ENCODE results near the gene CBX2. TPM values are rescaled to one million over a fixed set of nuclear protein-coding genes. Genes with fewer than 3 reads are reported as not detected.

The CBX2 gene
- total and polyA plus RNA-seq, 8 donors: 2.6 to 33.8 (median 24.7) TPM

- H3K36me3 ChIP-seq: peaks cover 0 to 27% of the 10 kb centered on the region in 2 donors
- TF ChIP-seq, protein P1, sequence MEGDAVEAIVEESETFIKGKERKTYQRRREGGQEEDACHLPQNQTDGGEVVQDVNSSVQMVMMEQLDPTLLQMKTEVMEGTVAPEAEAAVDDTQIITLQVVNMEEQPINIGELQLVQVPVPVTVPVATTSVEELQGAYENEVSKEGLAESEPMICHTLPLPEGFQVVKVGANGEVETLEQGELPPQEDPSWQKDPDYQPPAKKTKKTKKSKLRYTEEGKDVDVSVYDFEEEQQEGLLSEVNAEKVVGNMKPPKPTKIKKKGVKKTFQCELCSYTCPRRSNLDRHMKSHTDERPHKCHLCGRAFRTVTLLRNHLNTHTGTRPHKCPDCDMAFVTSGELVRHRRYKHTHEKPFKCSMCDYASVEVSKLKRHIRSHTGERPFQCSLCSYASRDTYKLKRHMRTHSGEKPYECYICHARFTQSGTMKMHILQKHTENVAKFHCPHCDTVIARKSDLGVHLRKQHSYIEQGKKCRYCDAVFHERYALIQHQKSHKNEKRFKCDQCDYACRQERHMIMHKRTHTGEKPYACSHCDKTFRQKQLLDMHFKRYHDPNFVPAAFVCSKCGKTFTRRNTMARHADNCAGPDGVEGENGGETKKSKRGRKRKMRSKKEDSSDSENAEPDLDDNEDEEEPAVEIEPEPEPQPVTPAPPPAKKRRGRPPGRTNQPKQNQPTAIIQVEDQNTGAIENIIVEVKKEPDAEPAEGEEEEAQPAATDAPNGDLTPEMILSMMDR (IDR thresholded peaks at IDR 0.05): no peak
- DNase-seq: peak in 3 of 4 donors; percentile 57 to 77 (median 76)
- peak; percentile 23 for ATAC-seq
- H3K4me1 ChIP-seq: peaks cover 34 to 75% of the 10 kb centered on the region in 2 donors
- no peaks in the 10 kb centered on the region for H3K9me3 ChIP-seq
- intact Hi-C loops (cut with DNase I): no loop called here
- no peaks in the 10 kb centered on the region for H3K27me3 ChIP-seq
- peak overlapping the region; percentile 17 to 28 for H3K4me3 ChIP-seq
- peak overlapping the region; percentile 33 to 58 for H3K27ac ChIP-seq
Observed at GRCh38 chr17:79832218-79833109, 54.5 kb downstream of the CBX2 start.

DNA sequence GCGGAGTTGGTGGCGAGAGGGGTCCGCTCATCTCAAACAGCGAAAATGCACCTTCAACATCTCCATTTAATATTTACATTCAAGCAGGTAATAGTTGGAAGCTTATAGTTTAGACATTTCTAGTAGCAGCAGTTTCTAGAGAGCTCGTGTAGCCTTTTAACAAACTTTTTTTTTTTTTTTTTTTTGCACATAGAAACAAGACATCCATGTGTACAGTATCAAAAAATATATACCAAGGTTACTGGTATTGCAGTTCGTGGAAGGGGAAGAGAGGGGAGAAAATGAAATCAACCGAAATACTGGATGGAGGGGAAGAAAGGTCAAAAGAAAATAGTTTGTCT is 55.1 kb downstream of the CBX2 start:
- peaks cover 36 to 81% of the 10 kb centered on the region in 2 donors for H3K4me1 ChIP-seq
- no peak for DNase-seq
- no peaks in the 10 kb centered on the region for H3K9me3 ChIP-seq
- H3K36me3 ChIP-seq: peaks cover 0 to 27% of the 10 kb centered on the region in 2 donors
- H3K27me3 ChIP-seq: no peaks in the 10 kb centered on the region
- peak overlapping the region in 1 of 2 donors; percentile 28 for H3K4me3 ChIP-seq
- H3K27ac ChIP-seq: no peak overlapping the region
- TF ChIP-seq, protein P1 (IDR thresholded peaks at IDR 0.05): no peak
- intact Hi-C loops (cut with DNase I): no loop called here
- no peak for ATAC-seq

DNA sequence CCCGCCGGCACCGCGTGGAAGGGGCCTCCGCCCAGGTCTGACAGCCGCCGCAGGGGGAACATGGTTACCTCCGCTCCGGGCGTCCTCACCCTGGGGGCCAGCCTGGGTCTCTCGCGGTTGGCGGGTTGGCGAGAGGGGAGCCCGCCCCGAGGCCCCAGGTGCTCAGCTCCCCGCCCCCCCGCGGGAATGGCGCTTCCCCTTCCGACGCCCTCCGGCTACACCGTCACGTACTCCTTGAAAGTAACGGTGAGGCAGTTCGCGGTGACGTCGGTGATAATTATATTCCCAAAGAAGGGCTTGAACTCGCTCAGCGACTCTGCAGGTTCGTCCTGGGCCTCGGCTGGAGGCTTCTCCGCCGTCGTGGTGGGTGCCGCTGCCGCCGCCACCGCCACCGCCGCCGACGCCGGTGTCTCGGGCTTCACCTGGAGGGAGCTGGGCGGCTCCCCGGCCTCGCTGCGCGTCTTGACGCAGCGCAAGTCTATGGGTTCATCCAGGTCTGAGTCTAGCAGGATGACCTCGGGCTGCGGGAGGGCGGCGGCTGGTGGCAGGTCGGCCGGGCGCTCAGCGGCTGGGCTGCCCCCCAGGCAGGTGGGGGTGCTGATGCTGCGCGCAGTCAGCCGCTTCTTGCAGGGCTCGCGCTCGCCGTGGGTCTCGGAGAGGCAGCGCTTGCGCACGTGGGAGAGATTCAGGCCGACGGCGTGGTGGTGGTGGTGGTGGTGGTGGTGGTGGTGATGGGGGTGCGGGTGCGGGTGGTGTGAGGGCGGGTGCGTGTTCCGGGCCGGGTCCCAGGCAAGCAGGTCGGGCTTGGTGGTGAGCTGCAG is 56.0 kb downstream of the CBX2 start:
- Histone ChIP-seq H3K4me1 (peaks cover 36 to 78% of the 10 kb centered on the region in 2 donors), H3K27ac (no peak overlapping the region), H3K36me3 (peaks cover 0 to 27% of the 10 kb centered on the region in 2 donors), H3K9me3 (no peaks in the 10 kb centered on the region), H3K4me3 (no peak overlapping the region), H3K27me3 (no peaks in the 10 kb centered on the region)
- TF ChIP-seq, protein P1 (IDR thresholded peaks at IDR 0.05): no peak
- intact Hi-C loops (cut with DNase I): no loop called here
- peak in 2 of 4 donors; percentile 33 to 83 for DNase-seq
- no peak for ATAC-seq

- peaks cover 0 to 27% of the 10 kb centered on the region in 2 donors for H3K36me3 ChIP-seq
- H3K4me1 ChIP-seq: peaks cover 36 to 75% of the 10 kb centered on the region in 2 donors
- DNase-seq: peak in 1 of 4 donors; percentile 84
- peaks cover 0 to 3% of the 10 kb centered on the region in 2 donors for H3K27me3 ChIP-seq
- no peak for ATAC-seq
- TF ChIP-seq, protein P1 (IDR thresholded peaks at IDR 0.05): peak; percentile 34 to 55
- H3K4me3 ChIP-seq: no peak overlapping the region
- intact Hi-C loops (cut with DNase I): no loop called here
- H3K9me3 ChIP-seq: no peaks in the 10 kb centered on the region
- no peak overlapping the region for H3K27ac ChIP-seq
Observed at GRCh38 chr17:79834565-79835469, 56.9 kb downstream of the CBX2 start.

All from left lung (tissue), 10 donors.